Right lobe of liver (tissue), 4 donors: ENCODE measurements around the gene CDK11B.
"Not testable (repeated sequence)": the region's sequence is repeated elsewhere in the genome, so short reads cannot be mapped to it uniquely, and the experiment has no call there.

Source experiments
- CTCF ChIP-seq, 4 donors: fragments of 200-600 bp in 3 of 4; fragments of 450-650 bp in 1 of 4; IDR thresholded peaks; one replicate each; pipeline versions ENCODE4 v1.5.1 to v1.8.0; 2016 to 2022; ENCODE audit warnings: antibody characterized with exemption in 4 of 4, mild to moderate bottlenecking in 2 of 4
- POLR2A ChIP-seq: fragments of 450-650 bp; IDR thresholded peaks from one replicate; pipeline ENCODE4 v1.6.1; 2017; ENCODE audit warnings: antibody characterized with exemption, mild to moderate bottlenecking
- donor health status: DM: no; HTN: no; CAD: no.
- donor health status: DM: no; HTN: no; CAD: no.
- donor health status: DM: no; HTN: yes; CAD: no.

- not testable (repeated sequence) for TF ChIP-seq POLR2A; CTCF (IDR thresholded peaks at IDR 0.05)
Observed at GRCh38 chr1:1700067-1700466, 41.3 kb upstream of the CDK11B start.
